ENCODE data around the gene PREX1.

The PREX1 gene

GRCh38 chr20:48738399-48739304, 89.1 kb downstream of the PREX1 start:
- 50% methylated on average over 11 of the region's 11 CpGs for WGBS

GRCh38 chr20:48738094-48738398, 89.8 kb downstream of the PREX1 start:
- Histone ChIP-seq H3K4me1 (ENCODE audit: control insufficient read depth, insufficient read depth, low read depth, low read length) (peaks cover 11% of the 10 kb centered on the region), H3K4me3 (ENCODE audit: insufficient read depth in 1 of 2, low read depth in 1 of 2, low read length in 2 of 2) (no peak overlapping the region), H2BK15ac (ENCODE audit: low read depth, poor library complexity, severe bottlenecking) (no peak overlapping the region), H3K4me2 (ENCODE audit: low read length, poor library complexity, severe bottlenecking) (no peak overlapping the region), H3K14ac (ENCODE audit: low read length in 2 of 2) (no peak overlapping the region), H3K27me3 (ENCODE audit: control insufficient read depth in 1 of 2, insufficient read depth in 1 of 2, low read length in 2 of 2) (peaks cover 0 to 16% of the 10 kb centered on the region in 2 experiments), H3K18ac (ENCODE audit: low read depth in 1 of 2, low read length in 2 of 2) (no peak overlapping the region), H4K91ac (ENCODE audit: low read length) (no peak overlapping the region), H3K4ac (ENCODE audit: low read depth in 1 of 2, low read length in 2 of 2) (no peak overlapping the region), H3K27ac (ENCODE audit: low read length, poor library complexity, severe bottlenecking) (no peak overlapping the region), H3K79me1 (replicated peaks; ENCODE audit: low read length, poor library complexity, severe bottlenecking) (peaks cover 11% of the 10 kb centered on the region), H2BK5ac (ENCODE audit: low read depth, low read length, poor library complexity, severe bottlenecking) (no peak overlapping the region), H2AK5ac (ENCODE audit: low read length, severe bottlenecking) (no peak overlapping the region), H2BK120ac (ENCODE audit: low read depth, low read length) (no peak overlapping the region), H2AFZ (ENCODE audit: low read depth, low read length) (no peak overlapping the region), H4K8ac (ENCODE audit: low read length) (no peak overlapping the region), H3K23ac (ENCODE audit: low read length in 2 of 2) (no peak overlapping the region), H3K9me3 (ENCODE audit: control insufficient read depth, low read length) (no peaks in the 10 kb centered on the region), H3K9ac (ENCODE audit: low read length) (no peak overlapping the region), H3K36me3 (ENCODE audit: control insufficient read depth in 1 of 2, insufficient read depth in 2 of 2, low read depth in 1 of 2, low read length in 2 of 2) (peaks cover 3 to 17% of the 10 kb centered on the region in 2 experiments), H2BK12ac (ENCODE audit: low read length in 2 of 2) (no peak overlapping the region)
- 49% methylated on average over 2 of the region's 3 CpGs for WGBS
- no peak for DNase-seq

More at GRCh38 chr20:48738399-48739304, 89.1 kb downstream of the PREX1 start:
- no peak overlapping the region for H3K23ac ChIP-seq (ENCODE audit: low read length in 2 of 2)
- no peak overlapping the region for H3K4ac ChIP-seq (ENCODE audit: low read depth in 1 of 2, low read length in 2 of 2)
- peaks cover 5 to 21% of the 10 kb centered on the region in 2 experiments for H3K36me3 ChIP-seq (ENCODE audit: control insufficient read depth in 1 of 2, insufficient read depth in 2 of 2, low read depth in 1 of 2, low read length in 2 of 2)
- no peak overlapping the region for H3K18ac ChIP-seq (ENCODE audit: low read depth in 1 of 2, low read length in 2 of 2)
- H3K9me3 ChIP-seq (ENCODE audit: control insufficient read depth, low read length) = no peaks in the 10 kb centered on the region
- H3K9ac ChIP-seq (ENCODE audit: low read length) = no peak overlapping the region
- peaks cover 11% of the 10 kb centered on the region for H3K79me1 ChIP-seq (replicated peaks; ENCODE audit: low read length, poor library complexity, severe bottlenecking)
- no peak overlapping the region for H3K4me3 ChIP-seq (ENCODE audit: insufficient read depth in 1 of 2, low read depth in 1 of 2, low read length in 2 of 2)
- H3K27me3 ChIP-seq (ENCODE audit: control insufficient read depth in 1 of 2, insufficient read depth in 1 of 2, low read length in 2 of 2) = peaks cover 0 to 14% of the 10 kb centered on the region in 2 experiments
- peak overlapping the region in 1 of 2 experiments; percentile 21 for H3K14ac ChIP-seq (ENCODE audit: low read length in 2 of 2)
- H3K27ac ChIP-seq (ENCODE audit: low read length, poor library complexity, severe bottlenecking) = no peak overlapping the region
- H3K4me1 ChIP-seq (ENCODE audit: control insufficient read depth, insufficient read depth, low read depth, low read length) = peaks cover 11% of the 10 kb centered on the region
- no peak overlapping the region for H2AFZ ChIP-seq (ENCODE audit: low read depth, low read length)
- no peak overlapping the region for H4K91ac ChIP-seq (ENCODE audit: low read length)
- H3K4me2 ChIP-seq (ENCODE audit: low read length, poor library complexity, severe bottlenecking) = no peak overlapping the region
- H2BK12ac ChIP-seq (ENCODE audit: low read length in 2 of 2) = no peak overlapping the region
- no peak overlapping the region for H2AK5ac ChIP-seq (ENCODE audit: low read length, severe bottlenecking)
- H2BK5ac ChIP-seq (ENCODE audit: low read depth, low read length, poor library complexity, severe bottlenecking) = no peak overlapping the region
- H2BK15ac ChIP-seq (ENCODE audit: low read depth, poor library complexity, severe bottlenecking) = no peak overlapping the region
- no peak overlapping the region for H4K8ac ChIP-seq (ENCODE audit: low read length)
- no peak for DNase-seq
- H2BK120ac ChIP-seq (ENCODE audit: low read depth, low read length) = no peak overlapping the region

GRCh38 chr20:48737434-48738093, 90.2 kb downstream of the PREX1 start:
- H2AK5ac ChIP-seq (ENCODE audit: low read length, severe bottlenecking) = no peak overlapping the region
- H2BK5ac ChIP-seq (ENCODE audit: low read depth, low read length, poor library complexity, severe bottlenecking) = no peak overlapping the region
- peaks cover 0 to 18% of the 10 kb centered on the region in 2 experiments for H3K27me3 ChIP-seq (ENCODE audit: control insufficient read depth in 1 of 2, insufficient read depth in 1 of 2, low read length in 2 of 2)
- H3K9ac ChIP-seq (ENCODE audit: low read length) = no peak overlapping the region
- no peak overlapping the region for H2BK12ac ChIP-seq (ENCODE audit: low read length in 2 of 2)
- DNase-seq = no peak
- WGBS = 87% methylated on average over 8 of the region's 8 CpGs
- no peaks in the 10 kb centered on the region for H3K9me3 ChIP-seq (ENCODE audit: control insufficient read depth, low read length)
- no peak overlapping the region for H2AFZ ChIP-seq (ENCODE audit: low read depth, low read length)
- no peak overlapping the region for H3K4ac ChIP-seq (ENCODE audit: low read depth in 1 of 2, low read length in 2 of 2)
- H3K18ac ChIP-seq (ENCODE audit: low read depth in 1 of 2, low read length in 2 of 2) = no peak overlapping the region
- H3K4me2 ChIP-seq (ENCODE audit: low read length, poor library complexity, severe bottlenecking) = no peak overlapping the region
- no peak overlapping the region for H3K23ac ChIP-seq (ENCODE audit: low read length in 2 of 2)
- no peak overlapping the region for H4K8ac ChIP-seq (ENCODE audit: low read length)
- peaks cover 3 to 12% of the 10 kb centered on the region in 2 experiments for H3K36me3 ChIP-seq (ENCODE audit: control insufficient read depth in 1 of 2, insufficient read depth in 2 of 2, low read depth in 1 of 2, low read length in 2 of 2)
- H3K79me1 ChIP-seq (replicated peaks; ENCODE audit: low read length, poor library complexity, severe bottlenecking) = peaks cover 11% of the 10 kb centered on the region
- no peak overlapping the region for H3K14ac ChIP-seq (ENCODE audit: low read length in 2 of 2)
- H2BK120ac ChIP-seq (ENCODE audit: low read depth, low read length) = no peak overlapping the region
- peaks cover 11% of the 10 kb centered on the region for H3K4me1 ChIP-seq (ENCODE audit: control insufficient read depth, insufficient read depth, low read depth, low read length)
- no peak overlapping the region for H3K4me3 ChIP-seq (ENCODE audit: insufficient read depth in 1 of 2, low read depth in 1 of 2, low read length in 2 of 2)
- H2BK15ac ChIP-seq (ENCODE audit: low read depth, poor library complexity, severe bottlenecking) = no peak overlapping the region
- H4K91ac ChIP-seq (ENCODE audit: low read length) = no peak overlapping the region
- H3K27ac ChIP-seq (ENCODE audit: low read length, poor library complexity, severe bottlenecking) = no peak overlapping the region

- 57% methylated on average over 2 of the region's 2 CpGs for WGBS
Observed at GRCh38 chr20:48736636-48737035, 91.2 kb downstream of the PREX1 start.

More at GRCh38 chr20:48736636-48737035, 91.2 kb downstream of the PREX1 start:
- H3K18ac ChIP-seq (ENCODE audit: low read depth in 1 of 2, low read length in 2 of 2) = no peak overlapping the region
- peaks cover 10% of the 10 kb centered on the region for H3K79me1 ChIP-seq (replicated peaks; ENCODE audit: low read length, poor library complexity, severe bottlenecking)
- H3K4me2 ChIP-seq (ENCODE audit: low read length, poor library complexity, severe bottlenecking) = no peak overlapping the region
- DNase-seq = no peak
- no peak overlapping the region for H3K4me3 ChIP-seq (ENCODE audit: insufficient read depth in 1 of 2, low read depth in 1 of 2, low read length in 2 of 2)
- no peak overlapping the region for H2BK5ac ChIP-seq (ENCODE audit: low read depth, low read length, poor library complexity, severe bottlenecking)
- H2BK120ac ChIP-seq (ENCODE audit: low read depth, low read length) = no peak overlapping the region
- no peak overlapping the region for H3K23ac ChIP-seq (ENCODE audit: low read length in 2 of 2)
- peaks cover 0 to 21% of the 10 kb centered on the region in 2 experiments for H3K27me3 ChIP-seq (ENCODE audit: control insufficient read depth in 1 of 2, insufficient read depth in 1 of 2, low read length in 2 of 2)
- H3K4ac ChIP-seq (ENCODE audit: low read depth in 1 of 2, low read length in 2 of 2) = no peak overlapping the region
- H2AK5ac ChIP-seq (ENCODE audit: low read length, severe bottlenecking) = no peak overlapping the region
- H3K4me1 ChIP-seq (ENCODE audit: control insufficient read depth, insufficient read depth, low read depth, low read length) = peaks cover 11% of the 10 kb centered on the region
- H3K14ac ChIP-seq (ENCODE audit: low read length in 2 of 2) = no peak overlapping the region
- H3K27ac ChIP-seq (ENCODE audit: low read length, poor library complexity, severe bottlenecking) = no peak overlapping the region
- no peak overlapping the region for H2BK12ac ChIP-seq (ENCODE audit: low read length in 2 of 2)
- H2AFZ ChIP-seq (ENCODE audit: low read depth, low read length) = no peak overlapping the region
- no peak overlapping the region for H2BK15ac ChIP-seq (ENCODE audit: low read depth, poor library complexity, severe bottlenecking)
- no peak overlapping the region for H3K9ac ChIP-seq (ENCODE audit: low read length)
- no peaks in the 10 kb centered on the region for H3K9me3 ChIP-seq (ENCODE audit: control insufficient read depth, low read length)
- no peak overlapping the region for H4K91ac ChIP-seq (ENCODE audit: low read length)
- H4K8ac ChIP-seq (ENCODE audit: low read length) = no peak overlapping the region
- peaks cover 0 to 7% of the 10 kb centered on the region in 2 experiments for H3K36me3 ChIP-seq (ENCODE audit: control insufficient read depth in 1 of 2, insufficient read depth in 2 of 2, low read depth in 1 of 2, low read length in 2 of 2)
